HS-27A (cell line): Measurements from ENCODE around the gene CCNQ.
A peak's percentile ranks its signal among the peaks of the same experiment; 100 is the strongest.
"Not testable (repeated sequence)": the region's sequence is repeated elsewhere in the genome, so short reads cannot be mapped to it uniquely, and the experiment has no call there.

ENCODE experiments used
- DNase-seq: peaks from one replicate; pipeline ENCODE4 v3.0.0-alpha.2; 2012; ENCODE audit warnings: low read depth, missing footprints

Gene CCNQ

GRCh38 chrX:153623310-153624029, 24.5 kb upstream of the CCNQ start:
- no peak for DNase-seq

- no peak for DNase-seq
Observed at GRCh38 chrX:153622661-153623309, 23.8 kb upstream of the CCNQ start.

- no peak for DNase-seq
Observed at GRCh38 chrX:153621949-153622598, 23.1 kb upstream of the CCNQ start.

GRCh38 chrX:153620576-153620975, 21.6 kb upstream of the CCNQ start:
- no peak for DNase-seq

GRCh38 chrX:153614818-153615217, 15.9 kb upstream of the CCNQ start:
- no peak for DNase-seq

- no peak for DNase-seq
Observed at GRCh38 chrX:153612413-153612812, 13.5 kb upstream of the CCNQ start.

- DNase-seq, result no peak
Observed at GRCh38 chrX:153611298-153612095, 12.6 kb upstream of the CCNQ start.

- DNase-seq, result no peak
Observed at GRCh38 chrX:153610836-153611213, 11.9 kb upstream of the CCNQ start.

GRCh38 chrX:153609917-153610835, 11.2 kb upstream of the CCNQ start:
- no peak for DNase-seq

GRCh38 chrX:153608806-153609205, 9.9 kb upstream of the CCNQ start:
- no peak for DNase-seq

GRCh38 chrX:153608376-153608775, 9.4 kb upstream of the CCNQ start:
- DNase-seq, result no peak

- DNase-seq, result no peak
Observed at GRCh38 chrX:153606503-153606902, 7.6 kb upstream of the CCNQ start.

GRCh38 chrX:153604666-153605380, 5.9 kb upstream of the CCNQ start:
- not testable (repeated sequence) for DNase-seq

- no peak for DNase-seq
Observed at GRCh38 chrX:153603131-153603656, 4.3 kb upstream of the CCNQ start.

GRCh38 chrX:153602601-153603000, 3.7 kb upstream of the CCNQ start:
- no peak for DNase-seq

GRCh38 chrX:153601511-153602110, 2.7 kb upstream of the CCNQ start:
- DNase-seq, result no peak

- DNase-seq, result no peak
Observed at GRCh38 chrX:153600921-153601320, 2.0 kb upstream of the CCNQ start.

GRCh38 chrX:153600032-153600373, 1.1 kb upstream of the CCNQ start:
- no peak for DNase-seq

- DNase-seq, result peak; percentile 48
Observed at GRCh38 chrX:153599192-153600031, 473 bp upstream of the CCNQ start.
